Measurements from ENCODE around the gene GLIS1. TPM values are rescaled to one million over a fixed set of nuclear protein-coding genes. Genes with fewer than 3 reads are reported as not detected.

The GLIS1 gene
- total RNA-seq, 1 donor from 2014 or later, result not detected

GRCh38 chr1:53608071-53608470, 130.9 kb downstream of the GLIS1 start:
- Histone ChIP-seq H3K4me3 (no peak overlapping the region), H3K27me3 (no peaks in the 10 kb centered on the region), H3K27ac (no peak overlapping the region), H3K9me3 (peaks cover 3 to 17% of the 10 kb centered on the region in 2 donors), H3K4me1 (no peaks in the 10 kb centered on the region), H3K36me3 (no peaks in the 10 kb centered on the region)
- intact Hi-C loops (cut with DNase I), result no loop called here
- TF ChIP-seq, protein P1, sequence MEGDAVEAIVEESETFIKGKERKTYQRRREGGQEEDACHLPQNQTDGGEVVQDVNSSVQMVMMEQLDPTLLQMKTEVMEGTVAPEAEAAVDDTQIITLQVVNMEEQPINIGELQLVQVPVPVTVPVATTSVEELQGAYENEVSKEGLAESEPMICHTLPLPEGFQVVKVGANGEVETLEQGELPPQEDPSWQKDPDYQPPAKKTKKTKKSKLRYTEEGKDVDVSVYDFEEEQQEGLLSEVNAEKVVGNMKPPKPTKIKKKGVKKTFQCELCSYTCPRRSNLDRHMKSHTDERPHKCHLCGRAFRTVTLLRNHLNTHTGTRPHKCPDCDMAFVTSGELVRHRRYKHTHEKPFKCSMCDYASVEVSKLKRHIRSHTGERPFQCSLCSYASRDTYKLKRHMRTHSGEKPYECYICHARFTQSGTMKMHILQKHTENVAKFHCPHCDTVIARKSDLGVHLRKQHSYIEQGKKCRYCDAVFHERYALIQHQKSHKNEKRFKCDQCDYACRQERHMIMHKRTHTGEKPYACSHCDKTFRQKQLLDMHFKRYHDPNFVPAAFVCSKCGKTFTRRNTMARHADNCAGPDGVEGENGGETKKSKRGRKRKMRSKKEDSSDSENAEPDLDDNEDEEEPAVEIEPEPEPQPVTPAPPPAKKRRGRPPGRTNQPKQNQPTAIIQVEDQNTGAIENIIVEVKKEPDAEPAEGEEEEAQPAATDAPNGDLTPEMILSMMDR (IDR thresholded peaks at IDR 0.05), result no peak
- no peak for DNase-seq (ENCODE audit: low spot score in 2 of 2)

- TF ChIP-seq, protein P1 (IDR thresholded peaks at IDR 0.05), result no peak
- DNase-seq (ENCODE audit: low spot score in 2 of 2), result no peak
- Histone ChIP-seq H3K27ac (no peak overlapping the region), H3K36me3 (no peaks in the 10 kb centered on the region), H3K9me3 (peaks cover 3 to 17% of the 10 kb centered on the region in 2 donors), H3K4me3 (no peak overlapping the region), H3K4me1 (no peaks in the 10 kb centered on the region), H3K27me3 (no peaks in the 10 kb centered on the region)
- intact Hi-C loops (cut with DNase I), result no loop called here
These were observed 132.3 kb downstream of the GLIS1 start for GRCh38 chr1:53606651-53607051.

- Histone ChIP-seq H3K27ac (no peak overlapping the region), H3K9me3 (peaks cover 3 to 15% of the 10 kb centered on the region in 2 donors), H3K36me3 (no peaks in the 10 kb centered on the region), H3K27me3 (no peaks in the 10 kb centered on the region), H3K4me3 (no peak overlapping the region), H3K4me1 (no peaks in the 10 kb centered on the region)
- TF ChIP-seq, protein P1 (IDR thresholded peaks at IDR 0.05), result no peak
- DNase-seq (ENCODE audit: low spot score in 2 of 2), result no peak
- intact Hi-C loops (cut with DNase I), result no loop called here
These were observed 132.8 kb downstream of the GLIS1 start for GRCh38 chr1:53606197-53606596.

GRCh38 chr1:53605181-53605580, 133.8 kb downstream of the GLIS1 start:
- TF ChIP-seq, protein P1 (IDR thresholded peaks at IDR 0.05), result no peak
- H3K4me1 ChIP-seq, result no peaks in the 10 kb centered on the region
- no peak overlapping the region for H3K4me3 ChIP-seq
- DNase-seq (ENCODE audit: low spot score in 2 of 2), result no peak
- no peak overlapping the region for H3K27ac ChIP-seq
- peaks cover 0 to 6% of the 10 kb centered on the region in 2 donors for H3K9me3 ChIP-seq
- intact Hi-C loops (cut with DNase I), result no loop called here
- no peaks in the 10 kb centered on the region for H3K36me3 ChIP-seq
- H3K27me3 ChIP-seq, result no peaks in the 10 kb centered on the region

GRCh38 chr1:53604291-53604919, 134.6 kb downstream of the GLIS1 start:
- TF ChIP-seq, protein P1 (IDR thresholded peaks at IDR 0.05), result no peak
- intact Hi-C loops (cut with DNase I), result no loop called here

DNA sequence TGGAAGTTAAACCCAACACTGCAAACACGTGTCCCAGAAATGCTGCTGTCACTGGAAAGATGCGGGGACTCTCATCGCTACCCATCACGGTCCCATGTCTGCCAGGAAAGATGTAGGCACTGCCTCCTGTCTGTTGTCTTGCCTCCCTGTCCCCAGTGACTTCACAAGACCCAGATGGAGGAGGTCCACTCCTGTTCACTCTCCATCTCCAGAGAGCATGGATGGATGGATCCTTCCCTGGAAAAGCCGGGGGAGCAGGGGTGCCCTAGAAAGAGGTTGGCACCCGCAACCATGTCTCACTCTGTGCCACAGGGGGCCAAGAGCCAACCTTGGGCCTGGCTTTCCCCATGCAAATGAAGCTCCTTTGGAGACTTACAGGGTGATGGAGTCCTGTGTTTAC, 135.5 kb downstream of the GLIS1 start:
- intact Hi-C loops (cut with DNase I), result no loop called here
- no peak for DNase-seq (ENCODE audit: low spot score in 2 of 2)

More at GRCh38 chr1:53604291-53604919, 134.6 kb downstream of the GLIS1 start:
- H3K4me3 ChIP-seq, result no peak overlapping the region
- no peak overlapping the region for H3K27ac ChIP-seq
- H3K9me3 ChIP-seq, result no peaks in the 10 kb centered on the region
- no peaks in the 10 kb centered on the region for H3K36me3 ChIP-seq
- DNase-seq (ENCODE audit: low spot score in 2 of 2), result no peak
- H3K27me3 ChIP-seq, result no peaks in the 10 kb centered on the region
- no peaks in the 10 kb centered on the region for H3K4me1 ChIP-seq

More for the DNA sequence above, 135.5 kb downstream of the GLIS1 start:
- no peaks in the 10 kb centered on the region for H3K9me3 ChIP-seq
- H3K27me3 ChIP-seq, result no peaks in the 10 kb centered on the region
- H3K36me3 ChIP-seq, result no peaks in the 10 kb centered on the region
- H3K4me1 ChIP-seq, result no peaks in the 10 kb centered on the region
- TF ChIP-seq, protein P1 (IDR thresholded peaks at IDR 0.05), result no peak
- no peak overlapping the region for H3K4me3 ChIP-seq
- no peak overlapping the region for H3K27ac ChIP-seq
